Iris pigment epithelial cell (primary cell): ENCODE measurements around the gene AEBP2.

Source experiments
- DNase-seq: peaks from one replicate; pipeline ENCODE4 v3.0.0-alpha.2; 2011; ENCODE audit warnings: low read depth

AEBP2 gene

GRCh38 chr12:19553175-19553574 is 113.9 kb downstream of the AEBP2 start:
- peak; percentile 39 for DNase-seq

- peak; percentile 40 for DNase-seq
These were observed 122.2 kb downstream of the AEBP2 start for GRCh38 chr12:19561411-19561961.
